NT2/D1 (cell line): ENCODE measurements around the gene KRTAP16-1.

Experiments used
- YY1 ChIP-seq: IDR thresholded peaks from 2 replicates; pipeline ENCODE4 v1.6.1; 2011; ENCODE audit not compliant: insufficient read length, insufficient read depth
- ZNF274 ChIP-seq: IDR thresholded peaks from 2 replicates; pipeline ENCODE4 v1.6.1; 2011; ENCODE audit warnings: mild to moderate bottlenecking, low read depth, low read length

- no peak for TF ChIP-seq YY1
- no peak for TF ChIP-seq ZNF274
Measured at GRCh38 chr17:41333098-41333497, 24.0 kb upstream of the KRTAP16-1 start.
